Liver (tissue), 3 donors: Measurements from ENCODE around the gene STXBP6.

Experiments
- CTCF ChIP-seq: fragments of 150-350 bp; IDR thresholded peaks from 2 replicates; pipeline ENCODE4 v1.5.1; 2017; ENCODE audit warnings: improper control_type of control experiment, low read depth, low read length; ENCODE audit not compliant: missing input control
- HNF4A ChIP-seq, 2 donors: conservative IDR thresholded peaks; 2 replicates each; pipeline ENCODE4 v1.6.1; 2016; ENCODE audit warnings: antibody characterized with exemption in 2 of 2, mild to moderate bottlenecking in 2 of 2
- MAX ChIP-seq: IDR thresholded peaks from 2 replicates; pipeline ENCODE4 v1.6.1; 2016; ENCODE audit warnings: antibody characterized with exemption
- RAD21 ChIP-seq, 2 donors: IDR thresholded peaks; 2 replicates each; pipeline ENCODE4 v1.6.1; 2016; ENCODE audit warnings: antibody characterized with exemption in 2 of 2, mild to moderate bottlenecking in 2 of 2
- SP1 ChIP-seq: IDR thresholded peaks from 2 replicates; pipeline ENCODE4 v1.6.1; 2018; ENCODE audit warnings: antibody characterized with exemption, mild to moderate bottlenecking
- TAF1 ChIP-seq: conservative IDR thresholded peaks from 2 replicates; pipeline ENCODE4 v1.6.1; 2016; ENCODE audit warnings: antibody characterized with exemption, mild to moderate bottlenecking
- TF ChIP-seq, protein P1 (sequence below): IDR thresholded peaks from 2 replicates; pipeline ENCODE4 v1.6.1; 2016; ENCODE audit warnings: antibody characterized with exemption
- donor health status: healthy.
- donor health status: healthy.

DNA sequence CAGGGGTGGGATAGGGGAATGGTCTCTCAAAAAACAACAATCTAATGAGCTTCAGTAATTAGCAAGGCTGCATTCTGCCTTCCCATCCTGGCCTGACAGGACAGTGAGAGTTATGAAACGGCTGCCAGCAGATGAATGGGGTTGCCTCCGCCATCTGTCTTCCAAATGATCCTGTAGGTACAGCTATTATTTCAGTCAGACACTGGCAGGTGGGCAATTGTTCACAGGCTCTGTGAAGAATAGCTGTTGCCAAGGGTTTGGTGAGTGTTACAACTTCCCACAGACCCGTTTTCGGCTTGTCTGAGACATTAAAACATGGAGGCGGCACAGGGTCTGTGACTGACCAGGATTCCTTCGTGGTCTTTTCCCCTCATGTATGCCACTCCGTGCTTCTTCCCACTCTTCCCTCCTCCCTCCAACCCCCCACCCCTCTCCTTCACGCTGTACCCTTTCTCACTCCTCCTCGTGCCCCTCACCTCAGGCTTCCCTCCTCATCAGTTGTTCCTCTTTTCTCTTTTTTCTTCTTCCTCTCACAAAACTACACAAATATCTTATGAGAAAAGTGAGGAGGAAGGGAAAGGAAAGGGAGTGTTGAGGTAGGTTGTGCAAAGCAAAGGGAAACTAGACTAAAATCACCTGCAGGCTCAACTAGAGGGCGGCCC is 255.2 kb downstream of the STXBP6 start:
- TF ChIP-seq CTCF = no peak
- no peak for TF ChIP-seq RAD21 (IDR thresholded peaks at IDR 0.05)
- no peak for TF ChIP-seq HNF4A (conservative IDR thresholded peaks at IDR 0.05)
- no peak for TF ChIP-seq MAX
- TF ChIP-seq, protein P1, sequence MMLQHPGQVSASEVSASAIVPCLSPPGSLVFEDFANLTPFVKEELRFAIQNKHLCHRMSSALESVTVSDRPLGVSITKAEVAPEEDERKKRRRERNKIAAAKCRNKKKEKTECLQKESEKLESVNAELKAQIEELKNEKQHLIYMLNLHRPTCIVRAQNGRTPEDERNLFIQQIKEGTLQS = no peak
- no peak for TF ChIP-seq TAF1
- no peak for TF ChIP-seq SP1
